Loucy (cell line): ENCODE measurements around the gene MON2.

Experiments used
- EZH2phosphoT487 ChIP-seq: fragments of 200-600 bp; IDR thresholded peaks from 2 replicates; pipeline ENCODE4 v1.6.1; 2018; ENCODE audit warnings: antibody characterized with exemption, mild to moderate bottlenecking, moderate library complexity, borderline replicate concordance
- TF ChIP-seq, protein P1 (sequence below): fragments of 200-600 bp; sonication (generic); conservative IDR thresholded peaks from 2 replicates; pipeline ENCODE4 v1.5.1; 2014; ENCODE audit warnings: mild to moderate bottlenecking, antibody characterized with exemption, low read length

- TF ChIP-seq, protein P1, sequence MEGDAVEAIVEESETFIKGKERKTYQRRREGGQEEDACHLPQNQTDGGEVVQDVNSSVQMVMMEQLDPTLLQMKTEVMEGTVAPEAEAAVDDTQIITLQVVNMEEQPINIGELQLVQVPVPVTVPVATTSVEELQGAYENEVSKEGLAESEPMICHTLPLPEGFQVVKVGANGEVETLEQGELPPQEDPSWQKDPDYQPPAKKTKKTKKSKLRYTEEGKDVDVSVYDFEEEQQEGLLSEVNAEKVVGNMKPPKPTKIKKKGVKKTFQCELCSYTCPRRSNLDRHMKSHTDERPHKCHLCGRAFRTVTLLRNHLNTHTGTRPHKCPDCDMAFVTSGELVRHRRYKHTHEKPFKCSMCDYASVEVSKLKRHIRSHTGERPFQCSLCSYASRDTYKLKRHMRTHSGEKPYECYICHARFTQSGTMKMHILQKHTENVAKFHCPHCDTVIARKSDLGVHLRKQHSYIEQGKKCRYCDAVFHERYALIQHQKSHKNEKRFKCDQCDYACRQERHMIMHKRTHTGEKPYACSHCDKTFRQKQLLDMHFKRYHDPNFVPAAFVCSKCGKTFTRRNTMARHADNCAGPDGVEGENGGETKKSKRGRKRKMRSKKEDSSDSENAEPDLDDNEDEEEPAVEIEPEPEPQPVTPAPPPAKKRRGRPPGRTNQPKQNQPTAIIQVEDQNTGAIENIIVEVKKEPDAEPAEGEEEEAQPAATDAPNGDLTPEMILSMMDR, result no peak
- no peak for TF ChIP-seq EZH2phosphoT487
Measured at GRCh38 chr12:62618930-62619329, 152.3 kb downstream of the MON2 start.
